ENCODE results near the gene USP13.

- TF ChIP-seq CTCF (CRISPR knock-in tag; IDR thresholded peaks at IDR 0.05) (no peak), ZNF501 (CRISPR knock-in tag; IDR thresholded peaks at IDR 0.05) (no peak), ATF7 (IDR thresholded peaks at IDR 0.05) (no peak), ATF7 (CRISPR knock-in tag; IDR thresholded peaks at IDR 0.05) (no peak), CREM (IDR thresholded peaks at IDR 0.05) (no peak), CREM (CRISPR knock-in tag; IDR thresholded peaks at IDR 0.05) (no peak), TOPORS (CRISPR knock-in tag; IDR thresholded peaks at IDR 0.05) (no peak), RNF2 (conservative IDR thresholded peaks at IDR 0.05; ENCODE audit: low read depth) (no peak), NR1H2 (CRISPR knock-in tag; IDR thresholded peaks at IDR 0.05; ENCODE audit: borderline replicate concordance, low read depth) (no peak), EZH2 (conservative IDR thresholded peaks at IDR 0.05; ENCODE audit: low read depth, low read length) (no peak), RAD21 (CRISPR knock-in tag; IDR thresholded peaks at IDR 0.05) (no peak)
Observed at GRCh38 chr3:179716226-179716625, 63.4 kb downstream of the USP13 start.

All from HepG2 (cell line).